K562 (cell line): ENCODE data around the gene SLC8A1.

ENCODE experiments used
- BRCA1 ChIP-seq, 2 experiments: fragments of 450-650 bp in 1 of 2; sonication (generic) in 1 of 2; formaldehyde crosslinking in 1 of 2; IDR thresholded peaks; 2 replicates each; pipeline versions ENCODE4 v1.5.0 to v1.6.1; 2017 to 2020; ENCODE audit warnings: mild to moderate bottlenecking in 1 of 2, missing genetic modification reagents in 1 of 2
- TF ChIP-seq, protein P1 (sequence below), 3 experiments: IDR thresholded peaks in 2 of 3; conservative IDR thresholded peaks in 1 of 3; 2 replicates each; pipeline ENCODE4 v1.5.1; 2011 to 2012; ENCODE audit warnings: low read length in 3 of 3, mild to moderate bottlenecking in 3 of 3, control low read depth in 2 of 3, improper control_type of control experiment in 1 of 3, inconsistent platforms in 1 of 3, low read depth in 1 of 3, mixed read lengths in 1 of 3, moderate library complexity in 1 of 3; ENCODE audit not compliant: insufficient read depth in 2 of 3
- TF ChIP-seq, protein P2 (sequence below): fragments of 150-350 bp; conservative IDR thresholded peaks from 2 replicates; pipeline ENCODE4 v1.6.1; 2014; ENCODE audit warnings: low read length

DNA sequence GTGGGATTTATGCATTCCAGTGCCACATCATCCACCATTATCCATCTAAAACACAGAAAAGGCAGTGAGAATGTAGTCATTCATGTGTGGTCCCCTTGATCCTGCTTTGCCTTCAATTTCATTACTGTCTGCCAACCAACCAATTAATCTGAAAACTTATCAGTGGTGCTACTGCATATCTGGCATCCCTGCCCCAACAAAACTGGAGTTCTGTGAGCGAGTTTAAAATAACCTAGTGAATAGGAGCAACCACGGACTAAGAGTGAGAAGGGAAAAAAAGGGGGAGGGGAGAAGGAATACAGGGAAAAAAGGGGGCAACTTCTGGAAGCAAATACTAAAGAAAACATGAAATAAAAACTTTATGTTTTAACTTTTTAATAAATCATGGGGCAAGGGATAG, 42.2 kb downstream of the SLC8A1 start:
- TF ChIP-seq, protein P1, sequence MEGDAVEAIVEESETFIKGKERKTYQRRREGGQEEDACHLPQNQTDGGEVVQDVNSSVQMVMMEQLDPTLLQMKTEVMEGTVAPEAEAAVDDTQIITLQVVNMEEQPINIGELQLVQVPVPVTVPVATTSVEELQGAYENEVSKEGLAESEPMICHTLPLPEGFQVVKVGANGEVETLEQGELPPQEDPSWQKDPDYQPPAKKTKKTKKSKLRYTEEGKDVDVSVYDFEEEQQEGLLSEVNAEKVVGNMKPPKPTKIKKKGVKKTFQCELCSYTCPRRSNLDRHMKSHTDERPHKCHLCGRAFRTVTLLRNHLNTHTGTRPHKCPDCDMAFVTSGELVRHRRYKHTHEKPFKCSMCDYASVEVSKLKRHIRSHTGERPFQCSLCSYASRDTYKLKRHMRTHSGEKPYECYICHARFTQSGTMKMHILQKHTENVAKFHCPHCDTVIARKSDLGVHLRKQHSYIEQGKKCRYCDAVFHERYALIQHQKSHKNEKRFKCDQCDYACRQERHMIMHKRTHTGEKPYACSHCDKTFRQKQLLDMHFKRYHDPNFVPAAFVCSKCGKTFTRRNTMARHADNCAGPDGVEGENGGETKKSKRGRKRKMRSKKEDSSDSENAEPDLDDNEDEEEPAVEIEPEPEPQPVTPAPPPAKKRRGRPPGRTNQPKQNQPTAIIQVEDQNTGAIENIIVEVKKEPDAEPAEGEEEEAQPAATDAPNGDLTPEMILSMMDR (IDR thresholded peaks at IDR 0.05 in 2 of 3, conservative IDR thresholded peaks at IDR 0.05 in 1 of 3; ENCODE audit: insufficient read depth in 2 of 3, low read depth in 1 of 3, low read length in 3 of 3) = no peak
- TF ChIP-seq BRCA1 (IDR thresholded peaks at IDR 0.05) (no peak), BRCA1 (CRISPR knock-in tag; IDR thresholded peaks at IDR 0.05) (no peak)
- TF ChIP-seq, protein P2, sequence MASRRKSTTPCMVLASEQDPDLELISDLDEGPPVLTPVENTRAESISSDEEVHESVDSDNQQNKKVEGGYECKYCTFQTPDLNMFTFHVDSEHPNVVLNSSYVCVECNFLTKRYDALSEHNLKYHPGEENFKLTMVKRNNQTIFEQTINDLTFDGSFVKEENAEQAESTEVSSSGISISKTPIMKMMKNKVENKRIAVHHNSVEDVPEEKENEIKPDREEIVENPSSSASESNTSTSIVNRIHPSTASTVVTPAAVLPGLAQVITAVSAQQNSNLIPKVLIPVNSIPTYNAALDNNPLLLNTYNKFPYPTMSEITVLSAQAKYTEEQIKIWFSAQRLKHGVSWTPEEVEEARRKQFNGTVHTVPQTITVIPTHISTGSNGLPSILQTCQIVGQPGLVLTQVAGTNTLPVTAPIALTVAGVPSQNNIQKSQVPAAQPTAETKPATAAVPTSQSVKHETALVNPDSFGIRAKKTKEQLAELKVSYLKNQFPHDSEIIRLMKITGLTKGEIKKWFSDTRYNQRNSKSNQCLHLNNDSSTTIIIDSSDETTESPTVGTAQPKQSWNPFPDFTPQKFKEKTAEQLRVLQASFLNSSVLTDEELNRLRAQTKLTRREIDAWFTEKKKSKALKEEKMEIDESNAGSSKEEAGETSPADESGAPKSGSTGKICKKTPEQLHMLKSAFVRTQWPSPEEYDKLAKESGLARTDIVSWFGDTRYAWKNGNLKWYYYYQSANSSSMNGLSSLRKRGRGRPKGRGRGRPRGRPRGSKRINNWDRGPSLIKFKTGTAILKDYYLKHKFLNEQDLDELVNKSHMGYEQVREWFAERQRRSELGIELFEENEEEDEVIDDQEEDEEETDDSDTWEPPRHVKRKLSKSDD = no peak
